Choroid plexus epithelial cell (primary cell): ENCODE measurements around the gene COP1.

Experiments
- DNase-seq: peaks from one replicate; pipeline ENCODE4 v3.0.0-alpha.2; 2010; ENCODE audit warnings: low read depth
- H3K4me3 ChIP-seq: 2 replicates; pipeline ENCODE4 v1.5.1; 2011; ENCODE audit warnings: low read depth, mild to moderate bottlenecking, control low read depth, low read length, moderate library complexity
- TF ChIP-seq, protein P1 (sequence below): conservative IDR thresholded peaks from 2 replicates; pipeline ENCODE4 v1.5.1; 2011; ENCODE audit warnings: low read depth, mild to moderate bottlenecking, control low read depth, inconsistent platforms, low read length, moderate library complexity

COP1 gene

GRCh38 chr1:176051902-176052518 lies 155.1 kb downstream of the COP1 start:
- DNase-seq, result peak; percentile 30
- TF ChIP-seq, protein P1, sequence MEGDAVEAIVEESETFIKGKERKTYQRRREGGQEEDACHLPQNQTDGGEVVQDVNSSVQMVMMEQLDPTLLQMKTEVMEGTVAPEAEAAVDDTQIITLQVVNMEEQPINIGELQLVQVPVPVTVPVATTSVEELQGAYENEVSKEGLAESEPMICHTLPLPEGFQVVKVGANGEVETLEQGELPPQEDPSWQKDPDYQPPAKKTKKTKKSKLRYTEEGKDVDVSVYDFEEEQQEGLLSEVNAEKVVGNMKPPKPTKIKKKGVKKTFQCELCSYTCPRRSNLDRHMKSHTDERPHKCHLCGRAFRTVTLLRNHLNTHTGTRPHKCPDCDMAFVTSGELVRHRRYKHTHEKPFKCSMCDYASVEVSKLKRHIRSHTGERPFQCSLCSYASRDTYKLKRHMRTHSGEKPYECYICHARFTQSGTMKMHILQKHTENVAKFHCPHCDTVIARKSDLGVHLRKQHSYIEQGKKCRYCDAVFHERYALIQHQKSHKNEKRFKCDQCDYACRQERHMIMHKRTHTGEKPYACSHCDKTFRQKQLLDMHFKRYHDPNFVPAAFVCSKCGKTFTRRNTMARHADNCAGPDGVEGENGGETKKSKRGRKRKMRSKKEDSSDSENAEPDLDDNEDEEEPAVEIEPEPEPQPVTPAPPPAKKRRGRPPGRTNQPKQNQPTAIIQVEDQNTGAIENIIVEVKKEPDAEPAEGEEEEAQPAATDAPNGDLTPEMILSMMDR, result no peak

GRCh38 chr1:176051402-176051801 lies 155.7 kb downstream of the COP1 start:
- no peak overlapping the region for H3K4me3 ChIP-seq
- no peak for DNase-seq
- TF ChIP-seq, protein P1, result no peak

More at GRCh38 chr1:176051902-176052518, 155.1 kb downstream of the COP1 start:
- H3K4me3 ChIP-seq, result no peak overlapping the region

GRCh38 chr1:176049582-176049981 lies 157.5 kb downstream of the COP1 start:
- DNase-seq, result no peak
- TF ChIP-seq, protein P1, result no peak
- no peak overlapping the region for H3K4me3 ChIP-seq

DNA sequence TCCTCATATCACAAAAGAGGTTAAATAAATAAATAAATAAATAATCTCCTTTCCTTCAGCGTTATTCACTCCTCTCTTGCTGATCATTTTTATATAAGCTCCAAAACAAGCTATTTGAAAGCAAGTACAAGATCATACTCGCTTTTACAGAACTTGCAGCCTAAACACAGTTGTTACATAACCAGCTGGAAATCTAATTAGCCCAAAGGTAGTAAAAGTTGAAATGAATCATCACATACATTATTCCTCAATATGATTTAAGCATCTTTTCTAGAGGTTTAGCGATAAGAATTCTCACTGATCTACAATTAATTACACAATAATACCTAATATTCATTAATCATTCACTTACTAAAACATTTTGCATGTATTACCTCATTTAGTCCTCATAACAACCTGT lies 160.2 kb downstream of the COP1 start:
- H3K4me3 ChIP-seq, result no peak overlapping the region
- DNase-seq, result no peak
- TF ChIP-seq, protein P1, result no peak

- TF ChIP-seq, protein P1, result no peak
- no peak for DNase-seq
- H3K4me3 ChIP-seq, result no peak overlapping the region
Observed at GRCh38 chr1:176043537-176043936, 163.5 kb downstream of the COP1 start.

DNA sequence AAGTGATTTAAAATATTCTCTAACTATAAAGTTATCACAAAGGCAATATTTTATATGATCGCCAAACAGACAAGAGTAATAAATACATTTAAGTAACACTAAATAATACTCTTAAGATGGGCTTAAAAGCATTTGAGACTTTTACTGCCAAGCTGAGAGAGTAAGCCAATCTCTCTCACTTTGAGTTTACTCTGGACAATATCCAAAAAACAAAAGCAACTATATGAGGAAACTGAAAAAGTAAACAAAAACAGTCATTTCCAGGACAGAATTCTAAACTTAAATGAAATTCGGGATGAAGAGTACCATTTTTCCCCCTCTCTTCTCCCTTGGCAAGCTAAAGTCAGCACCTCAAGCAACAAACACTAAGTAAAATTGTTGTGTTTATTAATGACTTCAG lies 173.2 kb downstream of the COP1 start:
- peak; percentile 52 for DNase-seq
- H3K4me3 ChIP-seq, result no peak overlapping the region
- TF ChIP-seq, protein P1, result no peak

GRCh38 chr1:176033474-176033873 lies 173.6 kb downstream of the COP1 start:
- DNase-seq, result peak; percentile 25
- TF ChIP-seq, protein P1, result no peak
- H3K4me3 ChIP-seq, result no peak overlapping the region
